22Rv1 (cell line): ENCODE data around the gene KCNH8.

ENCODE experiments used
- H3K27ac ChIP-seq: fragments of 450-650 bp; 2 replicates; pipeline ENCODE4 v1.5.1; 2017
- ZFX ChIP-seq: fragments of 450-650 bp; IDR thresholded peaks from 2 replicates; pipeline ENCODE4 v1.6.1; 2017; ENCODE audit warnings: antibody characterized with exemption, borderline replicate concordance
- TF ChIP-seq, protein P1 (sequence below): fragments of 450-650 bp; IDR thresholded peaks from 2 replicates; pipeline ENCODE4 v1.5.1; 2017; ENCODE audit warnings: mild to moderate bottlenecking

Gene KCNH8

DNA sequence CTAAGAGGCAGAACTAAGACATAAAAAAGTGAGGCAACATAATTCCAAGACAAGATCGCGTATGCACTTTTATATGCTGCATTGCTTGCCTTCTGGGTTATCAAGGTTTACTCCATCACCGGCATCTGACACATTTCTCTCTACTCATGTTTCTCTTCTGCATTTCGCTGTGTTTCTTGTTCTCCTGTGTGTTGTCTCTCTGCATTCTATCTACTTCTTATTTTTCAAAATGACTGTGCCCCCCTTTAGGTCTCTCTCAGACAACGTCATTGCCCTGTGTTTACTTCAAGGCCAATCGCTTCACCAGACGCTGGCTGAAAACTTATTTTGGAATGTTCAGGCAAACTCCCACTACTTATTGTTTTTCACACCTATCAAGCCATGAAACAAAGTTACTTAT is 280.4 kb downstream of the KCNH8 start:
- TF ChIP-seq, protein P1, sequence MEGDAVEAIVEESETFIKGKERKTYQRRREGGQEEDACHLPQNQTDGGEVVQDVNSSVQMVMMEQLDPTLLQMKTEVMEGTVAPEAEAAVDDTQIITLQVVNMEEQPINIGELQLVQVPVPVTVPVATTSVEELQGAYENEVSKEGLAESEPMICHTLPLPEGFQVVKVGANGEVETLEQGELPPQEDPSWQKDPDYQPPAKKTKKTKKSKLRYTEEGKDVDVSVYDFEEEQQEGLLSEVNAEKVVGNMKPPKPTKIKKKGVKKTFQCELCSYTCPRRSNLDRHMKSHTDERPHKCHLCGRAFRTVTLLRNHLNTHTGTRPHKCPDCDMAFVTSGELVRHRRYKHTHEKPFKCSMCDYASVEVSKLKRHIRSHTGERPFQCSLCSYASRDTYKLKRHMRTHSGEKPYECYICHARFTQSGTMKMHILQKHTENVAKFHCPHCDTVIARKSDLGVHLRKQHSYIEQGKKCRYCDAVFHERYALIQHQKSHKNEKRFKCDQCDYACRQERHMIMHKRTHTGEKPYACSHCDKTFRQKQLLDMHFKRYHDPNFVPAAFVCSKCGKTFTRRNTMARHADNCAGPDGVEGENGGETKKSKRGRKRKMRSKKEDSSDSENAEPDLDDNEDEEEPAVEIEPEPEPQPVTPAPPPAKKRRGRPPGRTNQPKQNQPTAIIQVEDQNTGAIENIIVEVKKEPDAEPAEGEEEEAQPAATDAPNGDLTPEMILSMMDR, result no peak
- no peak for TF ChIP-seq ZFX
- no peak overlapping the region for H3K27ac ChIP-seq

DNA sequence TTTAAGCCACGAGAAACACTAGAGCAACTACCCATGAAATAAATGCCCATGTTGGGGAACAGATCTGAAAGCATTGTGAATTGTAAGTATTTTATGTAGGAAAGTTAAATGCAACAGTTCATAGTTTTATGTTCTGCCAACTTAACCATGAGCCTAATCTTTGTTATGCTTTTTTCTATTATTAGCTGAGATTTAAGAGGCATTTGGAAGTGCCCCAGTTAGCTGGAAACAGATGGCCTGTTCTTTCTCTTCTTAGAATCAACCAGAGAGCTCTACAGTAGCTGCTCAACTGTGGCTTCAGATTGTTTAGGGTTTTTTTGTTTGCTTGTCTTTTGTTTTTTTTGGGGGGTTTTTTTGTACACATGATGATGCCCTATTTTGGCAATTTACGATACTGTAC is 284.4 kb downstream of the KCNH8 start:
- no peak overlapping the region for H3K27ac ChIP-seq
- TF ChIP-seq ZFX, result no peak
- TF ChIP-seq, protein P1, result no peak

DNA sequence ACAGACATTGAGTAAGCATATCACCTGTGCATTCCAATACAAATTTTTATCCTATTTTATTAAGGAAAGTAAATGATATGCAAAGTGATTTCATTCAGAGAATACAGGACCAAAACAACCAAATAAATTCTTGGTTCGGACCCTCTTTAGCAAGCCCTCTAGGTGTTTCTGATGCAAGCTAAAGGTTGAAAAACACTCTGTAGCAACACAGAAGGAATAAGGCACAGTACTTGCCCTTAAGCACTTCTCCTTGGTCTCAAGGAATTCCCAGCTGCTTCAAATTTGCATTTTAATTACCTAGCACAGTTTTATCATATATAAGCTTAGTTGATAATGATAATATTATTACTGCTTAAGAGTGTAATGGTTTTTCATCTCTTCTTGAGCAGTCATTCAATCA is 288.4 kb downstream of the KCNH8 start:
- H3K27ac ChIP-seq, result no peak overlapping the region
- TF ChIP-seq, protein P1, result no peak
- TF ChIP-seq ZFX, result no peak

DNA sequence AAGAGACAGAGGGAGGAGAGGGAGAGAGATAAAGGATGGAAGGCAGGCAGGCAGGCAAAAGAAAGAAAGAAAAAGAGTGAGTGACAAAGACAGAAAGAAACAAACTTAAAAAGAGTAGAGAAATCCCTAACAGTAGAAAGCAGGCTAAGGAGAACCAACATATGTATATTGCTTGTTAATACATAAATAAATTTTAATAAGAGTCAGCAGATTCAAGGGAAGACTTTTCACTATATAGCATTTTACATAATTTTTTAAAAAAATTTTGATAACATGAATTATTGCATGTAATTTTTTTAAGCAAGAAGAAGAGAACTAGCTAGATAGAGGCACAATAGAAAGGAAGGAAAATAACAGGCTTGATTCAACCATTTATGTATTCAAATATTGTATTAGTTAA is 291.6 kb downstream of the KCNH8 start:
- H3K27ac ChIP-seq, result no peak overlapping the region
- no peak for TF ChIP-seq ZFX
- TF ChIP-seq, protein P1, result no peak

DNA sequence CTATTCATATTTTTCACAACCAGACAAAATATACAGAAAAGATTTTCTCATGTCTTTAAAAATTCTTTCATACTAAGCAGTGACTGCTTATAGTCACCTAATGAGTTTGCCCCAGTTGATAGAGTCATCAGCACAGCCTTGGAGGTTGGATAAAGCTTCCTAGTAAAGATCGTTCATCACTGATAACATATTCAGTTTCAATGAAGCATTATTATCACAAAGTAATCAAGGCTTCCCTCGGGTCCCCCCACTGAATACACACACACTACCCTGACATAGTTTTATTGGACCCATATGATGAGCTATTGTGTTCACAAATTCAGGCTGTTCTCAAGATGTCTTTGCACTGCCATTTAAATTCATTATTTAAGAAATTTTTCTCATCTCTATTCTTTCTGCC is 297.8 kb downstream of the KCNH8 start:
- no peak for TF ChIP-seq ZFX
- TF ChIP-seq, protein P1, result no peak
- no peak overlapping the region for H3K27ac ChIP-seq

DNA sequence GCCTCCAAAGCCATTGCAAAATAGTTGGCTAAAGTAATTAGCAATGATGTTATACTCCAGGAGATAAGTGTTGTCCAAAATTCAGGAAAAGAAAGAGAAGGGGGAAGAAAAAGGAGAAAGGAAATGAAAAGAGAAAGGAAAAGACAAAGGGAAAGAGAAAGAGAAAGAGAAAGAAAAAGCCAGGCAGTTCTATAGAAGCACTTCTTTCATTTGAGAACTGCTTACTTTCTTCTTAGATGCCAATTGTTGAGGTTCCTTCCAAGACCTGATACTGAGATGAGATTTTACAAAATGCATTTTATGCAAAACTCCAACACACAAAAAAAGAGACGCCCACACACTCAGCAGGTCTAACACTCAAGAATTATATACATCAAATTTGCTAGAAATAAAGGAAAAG is 298.4 kb downstream of the KCNH8 start:
- H3K27ac ChIP-seq, result no peak overlapping the region
- TF ChIP-seq, protein P1, result no peak
- no peak for TF ChIP-seq ZFX

DNA sequence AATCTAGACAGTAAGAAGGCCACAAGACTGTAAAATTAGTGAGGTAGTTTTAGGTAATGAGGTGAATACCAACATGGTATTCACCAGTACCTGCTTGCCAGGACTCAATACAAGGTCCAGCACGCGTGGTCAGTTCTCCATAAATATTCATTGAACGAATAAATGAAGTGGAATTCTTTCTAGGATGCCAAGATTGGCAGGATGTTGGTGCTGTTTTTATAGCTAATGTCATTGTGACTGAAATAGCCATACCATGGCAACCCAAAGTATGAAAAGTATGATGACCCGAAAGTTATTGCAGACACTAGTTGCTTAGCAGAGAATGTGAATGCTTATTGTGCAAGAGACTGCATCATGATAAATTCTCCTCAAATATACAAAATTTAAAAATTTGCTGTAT is 307.2 kb downstream of the KCNH8 start:
- TF ChIP-seq, protein P1, result no peak
- TF ChIP-seq ZFX, result no peak

More for the DNA sequence above, 307.2 kb downstream of the KCNH8 start:
- no peak overlapping the region for H3K27ac ChIP-seq
